GM18505 (cell line): Measurements from ENCODE around the gene TRPM5.

Source experiments
- ATAC-seq: cut with Tn5 transposase; IDR thresholded peaks from one replicate; pipeline ENCODE4 v1.9.1; 2021; ENCODE audit not compliant: unreplicated experiment
- POLR2A ChIP-seq: IDR thresholded peaks from 4 replicates; pipeline ENCODE4 v1.6.1; 2011; ENCODE audit warnings: borderline replicate concordance; ENCODE audit not compliant: insufficient read depth, insufficient read length; ENCODE audit errors: extremely low read depth

TRPM5 gene

GRCh38 chr11:2465202-2466068 lies 21.1 kb upstream of the TRPM5 start:
- ATAC-seq, result no peak

GRCh38 chr11:2464451-2465165 lies 20.3 kb upstream of the TRPM5 start:
- no peak for ATAC-seq
- TF ChIP-seq POLR2A, result no peak

More at GRCh38 chr11:2465202-2466068, 21.1 kb upstream of the TRPM5 start:
- TF ChIP-seq POLR2A, result no peak

GRCh38 chr11:2463766-2464277 lies 19.5 kb upstream of the TRPM5 start:
- no peak for ATAC-seq
- no peak for TF ChIP-seq POLR2A

GRCh38 chr11:2462986-2463765 lies 18.9 kb upstream of the TRPM5 start:
- ATAC-seq, result no peak
- TF ChIP-seq POLR2A, result no peak

GRCh38 chr11:2462543-2462985 lies 18.2 kb upstream of the TRPM5 start:
- ATAC-seq, result no peak

GRCh38 chr11:2461956-2462542 lies 17.7 kb upstream of the TRPM5 start:
- no peak for ATAC-seq
- no peak for TF ChIP-seq POLR2A

More at GRCh38 chr11:2462543-2462985, 18.2 kb upstream of the TRPM5 start:
- TF ChIP-seq POLR2A, result no peak

- TF ChIP-seq POLR2A, result no peak
- no peak for ATAC-seq
Measured at GRCh38 chr11:2461253-2461955, 17.1 kb upstream of the TRPM5 start.

GRCh38 chr11:2460540-2461252 lies 16.4 kb upstream of the TRPM5 start:
- no peak for ATAC-seq
- no peak for TF ChIP-seq POLR2A

- no peak for TF ChIP-seq POLR2A
- ATAC-seq, result no peak
Measured at GRCh38 chr11:2459796-2460531, 15.7 kb upstream of the TRPM5 start.

- no peak for TF ChIP-seq POLR2A
- ATAC-seq, result no peak
Measured at GRCh38 chr11:2459016-2459725, 14.9 kb upstream of the TRPM5 start.

- TF ChIP-seq POLR2A, result no peak
- no peak for ATAC-seq
Measured at GRCh38 chr11:2458321-2458720, 14.0 kb upstream of the TRPM5 start.

- no peak for ATAC-seq
- TF ChIP-seq POLR2A, result no peak
Measured at GRCh38 chr11:2453436-2453835, 9.1 kb upstream of the TRPM5 start.
